ENCODE measurements around the gene SURF4.

GRCh38 chr9:133386338-133386737 lies 10.5 kb upstream of the SURF4 start:
- TF ChIP-seq EP300 (IDR thresholded peaks at IDR 0.05) (no peak), MYC (IDR thresholded peaks at IDR 0.05; ENCODE audit: borderline replicate concordance, low read length) (no peak), CBX2 (IDR thresholded peaks at IDR 0.05; ENCODE audit: borderline replicate concordance, low read depth) (no peak), RAD21 (conservative IDR thresholded peaks at IDR 0.05 in 1 of 2, IDR thresholded peaks at IDR 0.05 in 1 of 2) (no peak), POLR2A (IDR thresholded peaks at IDR 0.05; ENCODE audit: low read length) (no peak), RNF2 (IDR thresholded peaks at IDR 0.05; ENCODE audit: borderline replicate concordance, low read depth) (no peak), MAFK (IDR thresholded peaks at IDR 0.05; ENCODE audit: partially characterized antibody) (no peak), SMC3 (IDR thresholded peaks at IDR 0.05) (no peak), ZC3H11A (IDR thresholded peaks at IDR 0.05) (no peak)
- TF ChIP-seq, protein P1, sequence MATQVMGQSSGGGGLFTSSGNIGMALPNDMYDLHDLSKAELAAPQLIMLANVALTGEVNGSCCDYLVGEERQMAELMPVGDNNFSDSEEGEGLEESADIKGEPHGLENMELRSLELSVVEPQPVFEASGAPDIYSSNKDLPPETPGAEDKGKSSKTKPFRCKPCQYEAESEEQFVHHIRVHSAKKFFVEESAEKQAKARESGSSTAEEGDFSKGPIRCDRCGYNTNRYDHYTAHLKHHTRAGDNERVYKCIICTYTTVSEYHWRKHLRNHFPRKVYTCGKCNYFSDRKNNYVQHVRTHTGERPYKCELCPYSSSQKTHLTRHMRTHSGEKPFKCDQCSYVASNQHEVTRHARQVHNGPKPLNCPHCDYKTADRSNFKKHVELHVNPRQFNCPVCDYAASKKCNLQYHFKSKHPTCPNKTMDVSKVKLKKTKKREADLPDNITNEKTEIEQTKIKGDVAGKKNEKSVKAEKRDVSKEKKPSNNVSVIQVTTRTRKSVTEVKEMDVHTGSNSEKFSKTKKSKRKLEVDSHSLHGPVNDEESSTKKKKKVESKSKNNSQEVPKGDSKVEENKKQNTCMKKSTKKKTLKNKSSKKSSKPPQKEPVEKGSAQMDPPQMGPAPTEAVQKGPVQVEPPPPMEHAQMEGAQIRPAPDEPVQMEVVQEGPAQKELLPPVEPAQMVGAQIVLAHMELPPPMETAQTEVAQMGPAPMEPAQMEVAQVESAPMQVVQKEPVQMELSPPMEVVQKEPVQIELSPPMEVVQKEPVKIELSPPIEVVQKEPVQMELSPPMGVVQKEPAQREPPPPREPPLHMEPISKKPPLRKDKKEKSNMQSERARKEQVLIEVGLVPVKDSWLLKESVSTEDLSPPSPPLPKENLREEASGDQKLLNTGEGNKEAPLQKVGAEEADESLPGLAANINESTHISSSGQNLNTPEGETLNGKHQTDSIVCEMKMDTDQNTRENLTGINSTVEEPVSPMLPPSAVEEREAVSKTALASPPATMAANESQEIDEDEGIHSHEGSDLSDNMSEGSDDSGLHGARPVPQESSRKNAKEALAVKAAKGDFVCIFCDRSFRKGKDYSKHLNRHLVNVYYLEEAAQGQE (IDR thresholded peaks at IDR 0.05), result no peak
- TF ChIP-seq, protein P2, sequence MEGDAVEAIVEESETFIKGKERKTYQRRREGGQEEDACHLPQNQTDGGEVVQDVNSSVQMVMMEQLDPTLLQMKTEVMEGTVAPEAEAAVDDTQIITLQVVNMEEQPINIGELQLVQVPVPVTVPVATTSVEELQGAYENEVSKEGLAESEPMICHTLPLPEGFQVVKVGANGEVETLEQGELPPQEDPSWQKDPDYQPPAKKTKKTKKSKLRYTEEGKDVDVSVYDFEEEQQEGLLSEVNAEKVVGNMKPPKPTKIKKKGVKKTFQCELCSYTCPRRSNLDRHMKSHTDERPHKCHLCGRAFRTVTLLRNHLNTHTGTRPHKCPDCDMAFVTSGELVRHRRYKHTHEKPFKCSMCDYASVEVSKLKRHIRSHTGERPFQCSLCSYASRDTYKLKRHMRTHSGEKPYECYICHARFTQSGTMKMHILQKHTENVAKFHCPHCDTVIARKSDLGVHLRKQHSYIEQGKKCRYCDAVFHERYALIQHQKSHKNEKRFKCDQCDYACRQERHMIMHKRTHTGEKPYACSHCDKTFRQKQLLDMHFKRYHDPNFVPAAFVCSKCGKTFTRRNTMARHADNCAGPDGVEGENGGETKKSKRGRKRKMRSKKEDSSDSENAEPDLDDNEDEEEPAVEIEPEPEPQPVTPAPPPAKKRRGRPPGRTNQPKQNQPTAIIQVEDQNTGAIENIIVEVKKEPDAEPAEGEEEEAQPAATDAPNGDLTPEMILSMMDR (IDR thresholded peaks at IDR 0.05), result no peak
- TF ChIP-seq, protein P3, sequence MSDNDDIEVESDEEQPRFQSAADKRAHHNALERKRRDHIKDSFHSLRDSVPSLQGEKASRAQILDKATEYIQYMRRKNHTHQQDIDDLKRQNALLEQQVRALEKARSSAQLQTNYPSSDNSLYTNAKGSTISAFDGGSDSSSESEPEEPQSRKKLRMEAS (IDR thresholded peaks at IDR 0.05), result no peak
- TF ChIP-seq, protein P4, sequence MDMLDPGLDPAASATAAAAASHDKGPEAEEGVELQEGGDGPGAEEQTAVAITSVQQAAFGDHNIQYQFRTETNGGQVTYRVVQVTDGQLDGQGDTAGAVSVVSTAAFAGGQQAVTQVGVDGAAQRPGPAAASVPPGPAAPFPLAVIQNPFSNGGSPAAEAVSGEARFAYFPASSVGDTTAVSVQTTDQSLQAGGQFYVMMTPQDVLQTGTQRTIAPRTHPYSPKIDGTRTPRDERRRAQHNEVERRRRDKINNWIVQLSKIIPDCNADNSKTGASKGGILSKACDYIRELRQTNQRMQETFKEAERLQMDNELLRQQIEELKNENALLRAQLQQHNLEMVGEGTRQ (IDR thresholded peaks at IDR 0.05), result no peak
